NCI-H226 (cell line): Measurements from ENCODE around the gene ZNF76.

Experiments
- DNase-seq: peaks from one replicate; pipeline ENCODE4 v3.0.0-alpha.2; 2015

Gene ZNF76

GRCh38 chr6:35341557-35341956, 82.0 kb downstream of the ZNF76 start:
- DNase-seq = no peak

GRCh38 chr6:35342258-35343091, 82.9 kb downstream of the ZNF76 start, which contains the start of gene PPARD:
Gene PPARD, plus strand, starts transcription at chr6:35342558. Its CDS starts 68,530 bp downstream, at chr6:35411088.
- DNase-seq = peak; percentile 87

- DNase-seq = no peak
Observed at GRCh38 chr6:35343092-35343834, 83.7 kb downstream of the ZNF76 start.

GRCh38 chr6:35343835-35344550, 84.5 kb downstream of the ZNF76 start:
- no peak for DNase-seq
